IMR-90 (cell line): ENCODE results near the gene INHA. TPM values are rescaled to one million over a fixed set of nuclear protein-coding genes. Genes with fewer than 3 reads are reported as not detected.

Experiments
- ATAC-seq: fragments of 200-7000 bp; cut with Tn5 transposase; 2 replicates; pipeline ENCODE4 v1.9.1; 2020; ENCODE audit warnings: low read depth, mild to moderate bottlenecking, moderate library complexity
- BruUV-seq: library from RNA; stranded (reverse); fragments of 400-500 nt; replicated peaks from 2 replicates; lab custom pipeline; 2021; lab: Mats Ljungman, UMichigan
- CTCF ChIA-PET: fragments of 300-600 bp; formaldehyde crosslinking; extraction: SDS; loops from one replicate; lab custom pipeline; 2021; ENCODE audit warnings: antibody characterized with exemption; lab: Yijun Ruan, JAX
- POLR2A ChIA-PET: fragments of 300-600 bp; sonication (Branson Sonifier 250); formaldehyde crosslinking; loops from one replicate; lab custom pipeline; 2022; ENCODE audit warnings: antibody characterized with exemption; ENCODE audit not compliant: unreplicated experiment; lab: Charles Lee
- DNase-seq: peaks from one replicate; pipeline ENCODE4 v3.0.0; 2013
- H2AFZ ChIP-seq: replicated peaks from 2 replicates; pipeline ENCODE3; 2013; ENCODE audit warnings: low read length, mild to moderate bottlenecking; ENCODE audit not compliant: poor library complexity
- H2AK5ac ChIP-seq: 2 replicates; pipeline ENCODE4 v1.6.1; 2013; ENCODE audit warnings: low read depth, low read length, inconsistent platforms
- H2AK9ac ChIP-seq: replicated peaks from 2 replicates; pipeline ENCODE3; 2013; ENCODE audit warnings: mild to moderate bottlenecking, low read depth, low read length, moderate library complexity; ENCODE audit not compliant: poor library complexity
- H2BK120ac ChIP-seq: 2 replicates; pipeline ENCODE4 v1.6.1; 2013; ENCODE audit warnings: low read depth, low read length, inconsistent platforms
- H2BK15ac ChIP-seq: 3 replicates; pipeline ENCODE4 v1.6.1; 2013; ENCODE audit warnings: low read depth, low read length, inconsistent platforms
- H2BK20ac ChIP-seq: 2 replicates; pipeline ENCODE4 v1.6.1; 2013; ENCODE audit warnings: low read depth, mild to moderate bottlenecking, inconsistent platforms, low read length, moderate library complexity
- H2BK5ac ChIP-seq: 2 replicates; pipeline ENCODE4 v1.6.1; 2013; ENCODE audit warnings: mild to moderate bottlenecking, low read depth, low read length, inconsistent platforms; ENCODE audit not compliant: poor library complexity, severe bottlenecking
- H3K14ac ChIP-seq: replicated peaks from 2 replicates; pipeline ENCODE4 v1.6.1; 2013; ENCODE audit warnings: low read depth, low read length, inconsistent platforms
- H3K18ac ChIP-seq: 2 replicates; pipeline ENCODE4 v1.6.1; 2013; ENCODE audit warnings: low read depth, low read length, control low read depth
- H3K23ac ChIP-seq: 2 replicates; pipeline ENCODE4 v1.6.1; 2013; ENCODE audit warnings: low read depth, low read length, inconsistent platforms
- H3K27ac ChIP-seq: 2 replicates; pipeline ENCODE4 v1.5.1; 2013; ENCODE audit warnings: mild to moderate bottlenecking, control low read depth, low read length; ENCODE audit not compliant: insufficient read depth
- H3K27me3 ChIP-seq: 2 replicates; pipeline ENCODE4 v1.6.1; 2013; ENCODE audit warnings: low read length; ENCODE audit not compliant: control insufficient read depth, insufficient read depth
- H3K36me3 ChIP-seq: 2 replicates; pipeline ENCODE4 v1.6.1; 2013; ENCODE audit warnings: low read length, mixed read lengths; ENCODE audit not compliant: control insufficient read depth, insufficient read depth
- H3K4ac ChIP-seq: 2 replicates; pipeline ENCODE4 v1.6.1; 2013; ENCODE audit warnings: low read depth, low read length, inconsistent platforms
- H3K4me1 ChIP-seq: 2 replicates; pipeline ENCODE4 v1.6.1; 2013; ENCODE audit warnings: low read length, mixed read lengths; ENCODE audit not compliant: control insufficient read depth, insufficient read depth
- H3K4me2 ChIP-seq: 2 replicates; pipeline ENCODE4 v1.6.1; 2013; ENCODE audit warnings: low read depth, mild to moderate bottlenecking, control low read depth, low read length, moderate library complexity
- H3K4me3 ChIP-seq: 2 replicates; pipeline ENCODE4 v1.5.1; 2013; ENCODE audit warnings: low read depth, mild to moderate bottlenecking, control low read depth, low read length, moderate library complexity; ENCODE audit not compliant: insufficient read depth
- H3K56ac ChIP-seq: 2 replicates; pipeline ENCODE4 v1.6.1; 2013; ENCODE audit warnings: low read length, inconsistent platforms; ENCODE audit not compliant: insufficient read depth; ENCODE audit errors: extremely low read depth
- H3K79me1 ChIP-seq, 2 experiments: 2 replicates each; pipeline ENCODE4 v1.6.1; 2013; ENCODE audit warnings: low read length in 2 of 2, inconsistent platforms in 1 of 2, low read depth in 1 of 2
- H3K9ac ChIP-seq: 2 replicates; pipeline ENCODE4 v1.6.1; 2013; ENCODE audit warnings: low read depth, low read length, control low read depth
- H3K9me1 ChIP-seq: 2 replicates; pipeline ENCODE4 v1.6.1; 2013; ENCODE audit warnings: low read length, inconsistent platforms; ENCODE audit not compliant: insufficient read depth
- H3K9me3 ChIP-seq: 2 replicates; pipeline ENCODE4 v1.6.1; 2013; ENCODE audit warnings: low read length; ENCODE audit not compliant: control insufficient read depth, insufficient read depth
- H4K20me1 ChIP-seq: 2 replicates; pipeline ENCODE4 v1.6.1; 2013; ENCODE audit warnings: low read length, inconsistent platforms; ENCODE audit not compliant: insufficient read depth
- H4K5ac ChIP-seq: 2 replicates; pipeline ENCODE4 v1.6.1; 2013; ENCODE audit warnings: mild to moderate bottlenecking, low read depth, low read length, control low read depth
- H4K8ac ChIP-seq, 2 experiments: 2 replicates each; pipeline ENCODE4 v1.6.1; 2013; ENCODE audit warnings: low read depth in 2 of 2, low read length in 2 of 2, control low read depth in 1 of 2, inconsistent platforms in 1 of 2
- H4K91ac ChIP-seq: 2 replicates; pipeline ENCODE4 v1.6.1; 2013; ENCODE audit warnings: low read depth, low read length, inconsistent platforms; ENCODE audit not compliant: insufficient read depth
- CEBPB ChIP-seq: IDR thresholded peaks from 2 replicates; pipeline ENCODE4 v1.6.1; 2012; ENCODE audit warnings: low read depth, low read length, improper control_type of control experiment
- MAFK ChIP-seq: IDR thresholded peaks from 2 replicates; pipeline ENCODE4 v1.6.1; 2012; ENCODE audit warnings: low read depth, low read length, improper control_type of control experiment
- POLR2A ChIP-seq: IDR thresholded peaks from 2 replicates; pipeline ENCODE4 v1.6.1; 2012; ENCODE audit warnings: mild to moderate bottlenecking, low read depth, low read length
- SMC3 ChIP-seq: fragments of 150-350 bp; IDR thresholded peaks from 2 replicates; pipeline ENCODE4 v1.6.1; 2016; ENCODE audit warnings: low read depth, mild to moderate bottlenecking, antibody characterized with exemption, low read length, moderate library complexity
- USF2 ChIP-seq: fragments of 150-350 bp; IDR thresholded peaks from 2 replicates; pipeline ENCODE4 v1.6.1; 2017; ENCODE audit warnings: mild to moderate bottlenecking, antibody characterized with exemption, low read length, low read depth
- WGBS, 2 experiments: methylation state at CpG; one replicate each; pipeline versions ENCODE4 v1.1.5 to v1.1.7; 2013; ENCODE audit warnings: missing lambda C conversion rate in 2 of 2; ENCODE audit not compliant: insufficient read length in 1 of 2; ENCODE audit errors: extremely low coverage in 2 of 2; 5-methylcytosine and 5-hydroxymethylcytosine counted together
- dilution Hi-C: fragments of 300-500 bp; cut with HindIII; formaldehyde crosslinking; loops from one replicate; pipeline ENCODE4 v1.14.3; 2018; ENCODE audit warnings: low sequenced_read_pairs; ENCODE audit not compliant: unreplicated experiment
- in situ Hi-C: fragments of 300-500 bp; cut with MboI; formaldehyde crosslinking; loops from 3 replicates; pipeline ENCODE4 v1.14.3; 2019; ENCODE audit warnings: low sequenced_read_pairs, inconsistent platforms, mixed read lengths
- intact Hi-C: fragments of 100-400 bp; cut with micrococcal nuclease; formaldehyde crosslinking; loops from 2 replicates; pipeline ENCODE4 v1.10.0; 2022
- polyA plus RNA-seq, 3 experiments: library from polyadenylated mRNA; depleted of rRNA; stranded (reverse); fragments of >200 nt; gene quantifications; 2 replicates each; pipeline ENCODE4 v1.2.3, GENCODE V29; 2012; ENCODE audit warnings: low replicate concordance in 1 of 3
- total RNA-seq: library from RNA; depleted of rRNA; stranded (reverse); fragments of >200 nt; gene quantifications from 2 replicates; pipeline ENCODE4 v1.2.3, GENCODE V29; 2012
- TF ChIP-seq, protein P1 (sequence below): conservative IDR thresholded peaks from 2 replicates; pipeline ENCODE4 v1.5.1; 2012; ENCODE audit warnings: mild to moderate bottlenecking, low read depth, low read length, improper control_type of control experiment

Gene INHA
- total and polyA plus RNA-seq, 2 of the 4 experiments (the other 2 are of a cell fraction) = 0.96 TPM; not detected in 1

DNA sequence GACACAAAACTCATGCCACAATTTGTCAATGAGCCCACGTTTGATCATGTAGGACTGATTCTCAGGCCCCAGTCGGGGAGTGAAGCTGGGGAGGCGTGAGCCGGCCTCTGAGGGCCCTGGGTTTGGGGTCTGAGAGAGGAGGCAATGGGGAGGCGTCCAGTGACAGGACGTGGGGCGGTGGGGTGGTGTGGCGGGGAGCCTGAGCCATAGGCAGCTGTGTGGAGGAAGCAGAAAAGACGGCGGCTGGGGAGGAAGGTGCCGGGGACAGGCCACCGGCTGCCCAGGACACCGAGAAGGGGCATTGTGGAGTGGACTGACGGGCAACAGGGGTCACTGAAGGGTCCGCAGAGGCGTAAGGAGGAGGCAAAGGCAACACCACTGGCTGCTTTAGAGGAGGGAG, 35.7 kb upstream of the INHA start:
- no peak overlapping the region for H3K4me3 ChIP-seq
- dilution Hi-C loops = no loop called here
- H2BK120ac ChIP-seq = no peak overlapping the region
- H3K36me3 ChIP-seq = peaks cover 23% of the 10 kb centered on the region
- no peak for ATAC-seq
- no peak overlapping the region for H3K27ac ChIP-seq
- H2BK5ac ChIP-seq = no peak overlapping the region
- no peaks in the 10 kb centered on the region for H3K9me3 ChIP-seq
- no peak for DNase-seq
- peaks cover 4 to 24% of the 10 kb centered on the region in 2 experiments; a peak in 2 of 4 replicates for H3K79me1 ChIP-seq
- no peak overlapping the region for H2BK20ac ChIP-seq
- no peak overlapping the region for H3K56ac ChIP-seq
- H4K20me1 ChIP-seq = peaks cover 14% of the 10 kb centered on the region
- H3K14ac ChIP-seq = no peak overlapping the region
- H2AK9ac ChIP-seq = no peak overlapping the region
- H3K4me1 ChIP-seq = peaks cover 16% of the 10 kb centered on the region
- POLR2A ChIA-PET = no interaction called here
- H2AFZ ChIP-seq = no peak overlapping the region
- H4K91ac ChIP-seq = no peak overlapping the region
- H2AK5ac ChIP-seq = no peak overlapping the region
- TF ChIP-seq MAFK = no peak
- no peak for TF ChIP-seq CEBPB
- TF ChIP-seq POLR2A = no peak
- TF ChIP-seq, protein P1, sequence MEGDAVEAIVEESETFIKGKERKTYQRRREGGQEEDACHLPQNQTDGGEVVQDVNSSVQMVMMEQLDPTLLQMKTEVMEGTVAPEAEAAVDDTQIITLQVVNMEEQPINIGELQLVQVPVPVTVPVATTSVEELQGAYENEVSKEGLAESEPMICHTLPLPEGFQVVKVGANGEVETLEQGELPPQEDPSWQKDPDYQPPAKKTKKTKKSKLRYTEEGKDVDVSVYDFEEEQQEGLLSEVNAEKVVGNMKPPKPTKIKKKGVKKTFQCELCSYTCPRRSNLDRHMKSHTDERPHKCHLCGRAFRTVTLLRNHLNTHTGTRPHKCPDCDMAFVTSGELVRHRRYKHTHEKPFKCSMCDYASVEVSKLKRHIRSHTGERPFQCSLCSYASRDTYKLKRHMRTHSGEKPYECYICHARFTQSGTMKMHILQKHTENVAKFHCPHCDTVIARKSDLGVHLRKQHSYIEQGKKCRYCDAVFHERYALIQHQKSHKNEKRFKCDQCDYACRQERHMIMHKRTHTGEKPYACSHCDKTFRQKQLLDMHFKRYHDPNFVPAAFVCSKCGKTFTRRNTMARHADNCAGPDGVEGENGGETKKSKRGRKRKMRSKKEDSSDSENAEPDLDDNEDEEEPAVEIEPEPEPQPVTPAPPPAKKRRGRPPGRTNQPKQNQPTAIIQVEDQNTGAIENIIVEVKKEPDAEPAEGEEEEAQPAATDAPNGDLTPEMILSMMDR = no peak
- no peak for TF ChIP-seq USF2
- TF ChIP-seq SMC3 = no peak
- H3K18ac ChIP-seq = no peak overlapping the region
- peaks cover 18% of the 10 kb centered on the region for H3K27me3 ChIP-seq
- H3K4ac ChIP-seq = no peak overlapping the region
- H4K5ac ChIP-seq = no peak overlapping the region
- CTCF ChIA-PET = no interaction called here
- 0 out of 2 replicates have a peak, but pooled peaks cover 1% of the 10 kb centered on the region for H3K9me1 ChIP-seq
- intact Hi-C loops = no loop called here
- no peak overlapping the region for H2BK15ac ChIP-seq
- no peak overlapping the region for H3K23ac ChIP-seq
- no peak overlapping the region for H3K4me2 ChIP-seq
- WGBS, 2 experiments = 75% methylated on average over 5 of the region's 16 CpGs; no CpG with 5 or more reads in 1 of the 2 experiments
- in situ Hi-C loops = no loop called here
- H4K8ac ChIP-seq = no peak overlapping the region
- H3K9ac ChIP-seq = no peak overlapping the region
- BruUV-seq = no TSS peak
